ENCODE results near the gene CYP51A1.

DNA sequence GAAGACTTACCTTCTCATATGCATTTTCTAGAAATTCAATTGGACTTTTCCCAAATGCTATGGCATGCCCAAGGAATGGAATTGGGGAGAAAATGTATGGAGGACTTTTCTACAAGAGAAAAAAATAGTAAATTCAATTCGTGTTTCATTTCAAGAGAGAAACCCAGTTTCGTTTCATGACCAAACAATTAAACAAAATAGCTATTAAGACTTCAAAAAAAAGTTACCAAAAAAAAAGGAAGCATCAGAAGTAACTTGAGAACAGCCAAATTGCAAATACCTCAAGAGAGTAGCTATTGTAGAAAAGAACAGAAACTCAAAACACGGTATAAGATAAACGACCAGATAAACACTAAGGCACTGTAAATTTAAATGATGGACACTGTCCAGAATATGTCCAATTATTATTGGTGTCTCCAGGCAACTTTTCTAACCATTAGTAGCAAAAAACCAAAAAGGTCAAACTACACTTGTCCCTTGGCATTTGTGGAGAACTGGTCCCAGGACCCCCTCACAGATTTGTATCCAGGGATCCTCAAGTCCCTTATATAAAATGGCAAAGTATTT, 2.4 kb downstream of the CYP51A1 start:
- no peak for TF ChIP-seq POLR2AphosphoS5 (IDR thresholded peaks at IDR 0.05; ENCODE audit: low read depth, low read length)
- TF ChIP-seq TAF1 (IDR thresholded peaks at IDR 0.05; ENCODE audit: borderline replicate concordance, insufficient read depth, low read length): no peak
- TF ChIP-seq SIN3A (IDR thresholded peaks at IDR 0.05; ENCODE audit: borderline replicate concordance, insufficient read depth, low read length): no peak
